Prostate gland (tissue), 2 donors: Measurements from ENCODE around the gene HRAS. TPM values are rescaled to one million over a fixed set of nuclear protein-coding genes. Genes with fewer than 3 reads are reported as not detected.

Source experiments
- DNase-seq: peaks from one replicate; pipeline ENCODE4 v3.0.0-alpha.2; 2019; ENCODE audit warnings: low spot score
- H3K27ac ChIP-seq, 2 donors: fragments of 200-600 bp; sonication (generic); 2 replicates each; pipeline ENCODE4 v1.5.1; 2017 to 2019
- H3K27me3 ChIP-seq: fragments of 200-600 bp; sonication (generic); replicated peaks from 2 replicates; pipeline ENCODE4 v1.5.1; 2019; ENCODE audit not compliant: insufficient read depth
- H3K36me3 ChIP-seq, 2 donors: fragments of 200-600 bp; sonication (generic); 1 replicate in 1 of 2; 2 replicates in 1 of 2; pipeline versions ENCODE4 v1.5.1 to v1.8.1; 2017 to 2019
- H3K4me1 ChIP-seq: fragments of 200-600 bp; sonication (generic); replicated peaks from 2 replicates; pipeline ENCODE4 v1.5.1; 2019
- H3K4me3 ChIP-seq, 2 donors: fragments of 200-600 bp; sonication (generic); 2 replicates each; pipeline ENCODE4 v1.5.1; 2017 to 2019
- H3K9me3 ChIP-seq: fragments of 200-600 bp; sonication (generic); 2 replicates; pipeline ENCODE4 v1.5.1; 2017
- CTCF ChIP-seq, 4 experiments: fragments of 200-600 bp in 2 of 4; fragments of 450-650 bp in 2 of 4; sonication (generic) in 2 of 4; IDR thresholded peaks; 1 replicate in 3 of 4; 2 replicates in 1 of 4; pipeline ENCODE4 v1.5.1; 2016 to 2019; ENCODE audit warnings: antibody characterized with exemption in 4 of 4, mild to moderate bottlenecking in 2 of 4, moderate library complexity in 2 of 4
- POLR2A ChIP-seq: fragments of 450-650 bp; IDR thresholded peaks from one replicate; pipeline ENCODE4 v1.6.1; 2016; ENCODE audit warnings: antibody characterized with exemption, mild to moderate bottlenecking
- POLR2AphosphoS5 ChIP-seq: sonication (generic); formaldehyde crosslinking; IDR thresholded peaks from one replicate; pipeline ENCODE4 v1.6.1; 2017; ENCODE audit warnings: antibody characterized with exemption
- WGBS: methylation state at CpG from one replicate; pipeline ENCODE4 v1.1.5; 2018; 5-methylcytosine and 5-hydroxymethylcytosine counted together
- intact Hi-C: fragments of 100-400 bp; cut with DNase I; formaldehyde crosslinking; loops from one replicate; pipeline ENCODE4 v1.14.2; 2022
- total RNA-seq, 2 donors: library from RNA; depleted of rRNA; stranded (reverse); fragments of >200 nt; gene quantifications; one replicate each; pipeline ENCODE4 v1.1.0, GENCODE V29; 2016

HRAS gene
- total RNA-seq, 2 donors from 2014 or later, result 47.0 to 62.8 TPM

- H3K9me3 ChIP-seq, result no peaks in the 10 kb centered on the region
- no peak overlapping the region for H3K27ac ChIP-seq
- no peaks in the 10 kb centered on the region for H3K36me3 ChIP-seq
- no peaks in the 10 kb centered on the region for H3K4me1 ChIP-seq
- 84% methylated on average over 30 of the region's 32 CpGs for whole genome bisulfite sequencing
- intact Hi-C loops, result no loop called here
- no peak for DNase-seq
- TF ChIP-seq POLR2AphosphoS5 (no peak), POLR2A (no peak), CTCF (IDR thresholded peaks at IDR 0.05) (no peak)
- H3K4me3 ChIP-seq, result no peak overlapping the region
- H3K27me3 ChIP-seq, result no peaks in the 10 kb centered on the region
Observed at GRCh38 chr11:548700-549603, 13.6 kb upstream of the HRAS start.

- H3K9me3 ChIP-seq, result no peaks in the 10 kb centered on the region
- TF ChIP-seq POLR2AphosphoS5 (no peak), CTCF (IDR thresholded peaks at IDR 0.05) (no peak), POLR2A (no peak)
- H3K27me3 ChIP-seq, result no peaks in the 10 kb centered on the region
Observed at GRCh38 chr11:545171-545570, 9.8 kb upstream of the HRAS start.

GRCh38 chr11:544817-545166, 9.4 kb upstream of the HRAS start:
- intact Hi-C loops, result no loop called here
- Histone ChIP-seq H3K9me3 (no peaks in the 10 kb centered on the region), H3K27ac (no peak overlapping the region), H3K36me3 (no peaks in the 10 kb centered on the region), H3K4me1 (no peaks in the 10 kb centered on the region), H3K4me3 (no peak overlapping the region), H3K27me3 (no peaks in the 10 kb centered on the region)
- TF ChIP-seq CTCF (IDR thresholded peaks at IDR 0.05) (no peak), POLR2AphosphoS5 (no peak), POLR2A (no peak)
- DNase-seq, result no peak
- WGBS, result 96% methylated on average over 5 of the region's 5 CpGs

More at GRCh38 chr11:545171-545570, 9.8 kb upstream of the HRAS start:
- no peak for DNase-seq
- intact Hi-C loops, result no loop called here
- no peaks in the 10 kb centered on the region for H3K36me3 ChIP-seq
- no peak overlapping the region for H3K27ac ChIP-seq
- H3K4me1 ChIP-seq, result no peaks in the 10 kb centered on the region
- no peak overlapping the region for H3K4me3 ChIP-seq
- whole genome bisulfite sequencing, result 85% methylated on average over 11 of the region's 11 CpGs

GRCh38 chr11:541433-541885, 6.1 kb upstream of the HRAS start:
- TF ChIP-seq POLR2AphosphoS5 (no peak), POLR2A (no peak), CTCF (IDR thresholded peaks at IDR 0.05) (no peak)
- intact Hi-C loops, result no loop called here
- Histone ChIP-seq H3K4me3 (no peak overlapping the region), H3K27ac (no peak overlapping the region), H3K4me1 (peaks cover 14% of the 10 kb centered on the region), H3K36me3 (no peaks in the 10 kb centered on the region), H3K9me3 (no peaks in the 10 kb centered on the region), H3K27me3 (no peaks in the 10 kb centered on the region)
- DNase-seq, result no peak
- 84% methylated on average over 7 of the region's 20 CpGs for WGBS
